NCI-H2227 (cell line): ENCODE measurements around the gene CSHL1.
"Not testable (repeated sequence)": the region's sequence is repeated elsewhere in the genome, so short reads cannot be mapped to it uniquely, and the experiment has no call there.

ENCODE experiments used
- DNase-seq: peaks from one replicate; lab custom pipeline; 2025; ENCODE audit not compliant: unreplicated experiment; lab: John Stamatoyannopoulos, UW

The CSHL1 gene

DNA sequence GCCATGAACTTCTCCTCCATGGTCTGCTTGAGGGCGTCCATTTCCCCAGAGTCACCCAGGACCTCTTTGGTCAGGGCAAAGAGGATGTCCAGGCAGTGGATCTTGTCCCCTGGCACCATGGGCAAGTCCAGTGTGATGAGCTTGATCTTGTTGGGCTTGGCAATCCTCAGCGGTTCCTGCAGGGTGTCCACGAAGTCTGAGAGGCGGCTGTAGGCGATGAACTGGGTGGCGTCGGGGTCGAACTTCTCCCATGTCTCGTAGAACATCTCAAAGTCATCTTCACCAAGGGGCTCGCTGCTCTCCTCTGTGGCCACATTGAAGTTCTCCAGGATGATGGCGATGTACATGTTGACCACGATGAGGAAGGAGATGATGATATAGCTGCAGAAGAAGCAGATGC lies 30.1 kb upstream of the CSHL1 start:
- DNase-seq, result no peak

DNA sequence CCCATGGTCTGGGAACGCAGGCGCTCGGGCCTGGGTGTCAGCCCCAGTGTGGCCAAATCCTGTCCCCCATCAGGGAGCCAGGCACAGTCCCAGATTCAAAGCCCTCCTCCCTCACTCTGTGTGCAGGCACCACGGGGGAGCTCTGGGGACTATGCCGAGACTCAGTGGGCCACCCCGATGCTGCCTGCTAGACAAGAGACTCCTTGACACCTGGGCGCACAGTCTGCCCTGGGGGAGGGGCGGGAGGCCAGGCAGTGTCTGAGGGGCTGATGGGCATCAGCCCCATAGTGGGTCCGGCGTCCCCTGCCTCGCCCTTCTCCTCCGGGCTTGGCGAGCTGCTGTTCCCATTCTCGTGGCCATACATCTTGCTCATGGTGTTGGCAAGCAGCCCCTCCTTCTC lies 29.5 kb upstream of the CSHL1 start:
- DNase-seq, result no peak

DNA sequence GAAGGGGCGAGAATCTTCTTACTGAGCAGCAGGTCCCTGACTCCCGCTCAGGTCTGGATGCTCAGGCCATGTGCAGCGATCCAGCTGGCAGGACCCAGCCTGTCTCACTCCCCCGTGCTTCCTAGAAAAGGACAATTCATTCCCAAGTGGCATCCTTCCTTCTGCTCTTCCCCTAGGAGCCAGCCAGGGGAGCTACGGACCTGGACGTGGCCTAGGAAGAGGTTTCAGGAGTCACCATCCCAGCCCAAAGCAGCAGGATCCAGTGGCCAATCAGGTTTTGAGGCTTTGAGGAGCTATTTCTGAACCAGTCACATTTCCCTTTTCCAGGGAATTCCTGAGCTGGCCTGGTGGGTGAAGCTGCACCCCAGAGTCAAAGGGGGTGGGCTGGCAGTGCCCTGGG lies 28.8 kb upstream of the CSHL1 start:
- no peak for DNase-seq

DNA sequence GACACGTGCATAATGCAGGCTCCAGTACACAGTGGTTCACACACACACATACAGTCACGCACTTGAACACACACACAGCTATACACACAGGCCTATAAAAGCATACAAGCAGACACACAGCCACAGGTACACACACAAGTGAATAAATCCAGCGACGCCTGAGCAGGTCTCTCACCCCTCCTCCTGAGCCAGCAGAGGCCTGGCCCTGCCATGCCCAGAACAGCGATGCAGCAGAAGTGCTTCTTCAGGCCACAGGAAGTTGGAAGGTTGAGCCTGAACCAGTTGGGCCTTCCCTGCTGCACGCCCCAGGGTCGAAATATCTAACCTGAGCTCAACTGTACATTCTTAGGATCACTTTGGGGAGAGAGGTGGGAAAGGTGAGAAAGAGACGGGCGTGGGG lies 28.3 kb upstream of the CSHL1 start:
- DNase-seq, result no peak

DNA sequence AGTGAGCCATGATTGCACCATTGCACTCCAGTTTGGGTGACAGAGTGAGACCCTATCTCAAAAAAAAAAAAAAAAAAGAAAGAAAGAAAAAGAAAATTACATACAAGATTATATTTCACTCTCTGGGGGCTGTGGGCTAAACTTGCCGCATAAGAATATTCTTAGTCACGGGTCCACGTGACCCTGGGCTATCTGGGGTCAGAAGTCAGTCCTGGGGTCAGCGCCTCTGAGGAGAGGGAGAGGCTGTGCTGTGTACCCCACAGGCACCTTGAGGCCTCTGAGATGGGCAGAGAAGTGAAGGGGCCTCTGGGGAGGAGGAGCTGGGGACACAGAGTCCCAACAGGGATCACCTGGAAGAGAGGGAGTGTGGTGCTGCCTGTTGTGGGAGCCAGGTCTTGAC lies 26.9 kb upstream of the CSHL1 start:
- DNase-seq, result no peak

DNA sequence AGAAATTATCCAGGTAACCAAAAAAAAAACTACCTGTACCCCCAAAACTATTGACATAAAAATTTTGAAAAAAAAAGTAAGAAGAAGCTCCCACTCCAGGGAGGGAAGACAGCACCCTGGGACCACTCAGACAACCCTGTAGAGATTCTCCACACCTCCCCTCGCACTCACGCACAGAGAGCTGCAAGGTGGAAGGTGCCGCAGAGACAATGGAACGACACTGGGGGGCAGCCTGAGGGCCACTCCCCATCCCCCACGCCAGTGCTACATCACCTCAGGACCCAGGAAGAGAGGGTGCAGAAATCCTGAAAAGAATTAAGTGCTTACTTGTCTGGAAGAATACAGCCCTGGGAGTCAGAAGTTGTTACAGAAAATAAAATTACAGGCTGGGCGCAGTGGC lies 26.3 kb upstream of the CSHL1 start:
- DNase-seq, result no peak

DNA sequence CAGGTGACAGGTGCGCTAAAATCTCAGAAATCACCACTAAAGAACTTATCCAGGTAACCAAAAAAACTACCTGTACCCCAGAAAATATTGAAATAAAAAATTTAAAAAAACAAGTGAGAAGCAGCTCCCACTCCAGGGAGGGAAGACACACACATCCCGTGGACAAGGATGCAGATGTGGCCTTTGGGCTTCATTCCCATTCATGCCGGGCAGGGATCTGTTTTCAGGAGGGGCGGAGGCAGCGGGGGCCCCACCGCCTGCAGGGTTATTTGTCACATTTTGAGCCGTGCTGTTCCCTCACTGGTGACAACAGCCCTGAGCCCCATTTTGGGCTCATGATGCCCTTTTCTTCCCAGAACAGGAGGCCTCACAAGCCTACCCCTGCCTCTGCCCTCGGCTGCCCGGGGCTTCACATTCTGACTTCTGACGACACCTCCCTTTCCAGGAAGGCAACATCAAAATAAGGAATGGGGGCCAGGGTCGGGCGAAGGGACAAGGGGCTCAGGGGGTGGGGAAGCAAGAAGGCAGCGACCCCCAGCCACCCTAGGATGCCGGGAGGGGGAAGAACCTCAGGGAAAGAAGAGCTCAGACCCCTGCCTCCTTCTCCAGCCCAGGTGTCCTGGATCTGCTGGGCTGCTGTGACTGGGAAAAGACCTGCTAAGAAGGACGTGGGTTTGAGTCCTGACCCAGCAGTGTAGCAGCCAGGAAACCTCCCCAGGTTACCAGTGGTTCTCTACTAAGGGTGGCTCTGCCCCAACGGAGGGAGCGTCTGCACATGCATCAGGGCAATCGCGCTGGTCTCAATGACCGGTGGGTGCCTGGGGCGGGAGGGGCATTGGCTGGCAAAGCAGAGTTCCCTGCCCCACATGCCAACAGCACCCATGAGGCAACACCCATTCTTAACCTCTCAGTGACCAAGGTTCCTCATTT lies 23.4 kb upstream of the CSHL1 start:
- DNase-seq, result no peak

DNA sequence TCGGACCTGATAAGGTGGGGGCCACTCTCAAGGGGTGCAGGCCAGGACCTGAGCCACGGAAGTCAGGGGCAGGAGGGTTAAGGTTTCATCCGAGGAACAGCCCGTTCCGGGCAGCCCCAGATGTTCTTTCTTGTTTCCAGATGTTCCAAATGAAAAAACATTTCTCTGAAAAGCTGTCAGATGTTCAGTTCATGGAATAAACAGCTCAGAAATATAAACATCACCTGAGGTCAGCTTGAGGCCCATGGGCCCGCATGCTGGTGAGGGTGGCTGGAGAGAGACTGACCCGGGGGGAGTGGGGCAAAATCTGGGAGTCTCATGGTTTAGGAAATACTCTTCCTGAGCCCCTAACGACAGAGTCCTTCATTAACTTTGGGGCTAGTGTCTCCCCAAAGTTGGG lies 22.5 kb upstream of the CSHL1 start:
- DNase-seq, result no peak

DNA sequence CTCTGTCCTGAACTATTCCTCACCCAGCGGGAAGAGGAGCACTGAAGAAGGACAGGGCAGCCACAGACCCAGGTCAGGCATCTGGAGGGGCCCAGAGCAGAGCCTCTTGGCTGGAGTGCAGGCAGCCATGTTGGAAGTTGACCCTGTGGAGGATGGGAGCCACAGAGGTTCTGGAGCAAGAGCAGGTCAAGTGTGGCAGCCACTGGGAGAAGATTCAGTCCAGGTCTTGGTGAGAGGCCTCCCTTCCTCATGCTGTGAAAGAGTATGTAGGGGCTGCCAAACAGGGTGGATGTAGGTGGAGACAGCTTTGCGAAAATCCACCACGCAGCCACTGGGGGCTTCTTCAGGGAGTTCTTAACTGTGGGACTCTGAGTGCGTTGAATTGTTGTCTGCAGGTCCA lies 21.7 kb upstream of the CSHL1 start:
- DNase-seq, result no peak

DNA sequence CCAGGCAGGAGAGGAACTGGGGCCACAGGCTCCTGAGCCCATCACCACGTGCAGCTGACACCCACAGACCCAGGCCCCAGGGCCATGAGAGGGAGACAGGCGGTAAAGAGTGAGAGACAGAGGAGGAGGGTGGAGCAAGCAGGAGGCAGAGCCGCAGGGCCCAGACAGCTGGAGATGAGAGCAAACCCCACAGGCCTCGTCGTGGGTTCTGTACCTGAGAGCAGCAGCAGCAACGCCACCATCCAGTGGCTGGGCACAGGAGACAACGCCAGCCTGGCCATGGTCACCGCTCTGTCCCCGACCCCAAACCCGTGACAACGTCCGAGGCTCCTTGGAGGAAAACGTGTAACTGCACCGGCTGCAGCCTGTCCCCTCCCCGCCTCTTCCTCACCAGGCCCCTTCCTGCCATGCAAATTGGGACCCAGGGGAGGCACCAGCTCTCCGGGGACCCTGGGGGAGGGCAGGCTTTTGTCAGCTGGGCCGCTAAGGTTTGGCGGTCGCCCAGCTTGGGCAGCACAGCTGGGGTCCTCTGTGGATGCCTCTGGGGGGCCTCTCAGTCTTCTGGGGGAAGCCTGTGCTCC lies 21.0 kb upstream of the CSHL1 start, which contains the start of gene CD79B:
Gene CD79B (minus strand): TSS at position 351 of the 581 bp plus-strand sequence. CDS start 70 bp downstream, at position 281.
- no peak for DNase-seq

DNA sequence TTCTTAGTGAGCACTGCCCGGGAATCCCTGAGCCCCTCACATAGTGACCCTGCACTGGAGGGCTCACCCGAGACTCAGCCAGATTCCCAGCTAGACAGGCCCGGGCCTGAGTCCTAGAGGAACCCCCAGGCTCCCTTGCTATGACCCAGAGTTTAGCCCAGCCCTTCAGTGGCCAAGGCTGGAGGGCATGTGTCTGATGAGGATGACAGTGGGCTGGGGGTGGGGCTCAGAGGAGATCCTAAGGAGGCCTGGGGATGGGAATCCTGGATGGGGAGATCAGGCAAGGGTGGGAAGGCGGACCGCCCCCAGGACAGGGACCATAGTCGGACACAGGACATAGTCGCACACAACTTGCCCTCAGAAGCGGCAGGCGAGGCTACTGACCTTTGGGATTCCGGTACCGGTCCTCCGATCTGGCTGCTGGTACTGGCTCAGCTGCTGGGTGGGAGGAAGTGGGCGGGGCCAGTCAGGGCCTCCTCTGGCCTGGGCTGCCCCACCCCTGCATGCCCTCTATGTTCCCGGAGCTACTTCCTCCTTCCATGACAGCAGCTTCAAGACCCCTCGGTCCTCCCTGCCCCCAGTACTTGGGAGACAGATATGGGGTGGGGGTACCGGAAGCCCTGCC lies 20.0 kb upstream of the CSHL1 start:
- no peak for DNase-seq

DNA sequence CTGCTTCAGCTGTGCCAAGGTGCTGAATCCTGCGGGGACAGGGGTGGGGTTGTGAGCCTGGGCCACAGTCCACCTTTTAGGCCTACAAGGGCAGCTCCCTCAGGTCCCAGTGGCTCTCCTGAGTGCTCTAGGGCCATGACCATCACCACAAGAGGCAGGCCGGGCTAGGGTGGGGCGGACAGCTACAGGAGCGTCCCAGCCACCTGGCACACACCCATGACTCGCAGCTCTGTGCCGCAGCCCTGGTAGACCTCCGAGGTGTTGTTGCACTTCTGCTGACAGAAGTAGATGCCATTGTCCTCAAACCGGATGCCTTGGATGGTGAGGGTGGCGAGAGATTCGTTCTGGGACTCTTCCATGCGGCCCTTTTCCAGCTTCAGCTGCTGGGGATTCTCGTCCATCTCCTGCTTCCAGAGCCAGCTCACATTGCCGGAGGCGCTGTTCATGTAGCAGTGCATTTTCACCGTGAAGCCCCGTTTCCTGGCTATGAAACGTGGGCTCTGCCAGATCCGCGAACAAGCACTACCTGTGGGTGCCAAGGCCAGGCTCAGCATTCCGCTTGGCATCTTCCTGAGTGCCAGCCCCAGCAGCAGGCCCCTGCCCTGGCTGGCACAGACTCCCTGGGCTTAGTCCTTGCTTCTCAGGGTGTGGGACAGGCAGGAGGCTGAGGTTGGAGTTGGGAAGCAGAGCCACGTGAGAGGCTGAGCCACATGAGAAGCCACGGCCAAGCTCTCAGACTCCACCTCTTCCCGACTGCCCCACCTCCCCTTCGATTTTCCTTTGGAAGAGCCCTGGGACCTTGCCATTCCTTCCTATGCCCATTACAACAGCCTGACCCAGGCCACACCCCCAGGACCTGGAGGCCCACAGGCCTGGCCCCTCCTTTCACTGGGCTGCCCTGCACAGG lies 19.1 kb upstream of the CSHL1 start:
- DNase-seq, result no peak

DNA sequence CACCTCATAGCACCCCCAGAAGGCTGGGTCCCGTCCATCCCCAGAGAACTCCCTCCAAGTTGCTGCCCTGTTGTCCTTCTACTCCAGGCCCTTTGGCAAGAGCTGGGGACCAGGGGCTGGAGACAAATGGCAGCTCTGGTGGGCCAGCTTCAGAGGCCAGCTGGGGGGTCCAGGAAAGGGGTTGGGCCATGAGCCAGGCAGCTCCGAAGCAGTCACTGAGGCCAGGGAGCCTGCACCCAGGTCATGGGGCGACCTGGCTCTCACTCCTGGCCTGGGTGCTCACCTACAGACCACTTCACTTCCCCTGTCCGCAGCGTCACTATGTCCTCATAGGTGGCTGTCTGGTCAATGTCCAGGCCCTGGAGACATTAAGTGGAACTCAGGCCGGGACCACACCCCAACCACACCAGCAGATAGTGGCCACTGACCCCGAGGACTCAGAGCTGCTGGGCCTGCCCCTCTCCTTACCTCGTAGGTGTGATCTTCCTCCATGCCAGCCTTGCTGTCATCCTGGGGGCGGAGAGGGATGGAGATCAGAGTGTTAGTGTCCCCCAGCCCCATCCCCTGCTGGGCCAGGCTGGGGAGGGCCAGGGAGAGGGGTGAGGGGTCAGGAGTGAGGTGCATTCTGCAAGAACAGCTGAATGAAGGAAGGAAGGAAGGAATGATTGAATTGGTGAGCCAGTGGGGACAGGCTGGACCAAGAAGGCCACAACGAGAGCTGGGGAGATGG lies 18.1 kb upstream of the CSHL1 start:
- no peak for DNase-seq

DNA sequence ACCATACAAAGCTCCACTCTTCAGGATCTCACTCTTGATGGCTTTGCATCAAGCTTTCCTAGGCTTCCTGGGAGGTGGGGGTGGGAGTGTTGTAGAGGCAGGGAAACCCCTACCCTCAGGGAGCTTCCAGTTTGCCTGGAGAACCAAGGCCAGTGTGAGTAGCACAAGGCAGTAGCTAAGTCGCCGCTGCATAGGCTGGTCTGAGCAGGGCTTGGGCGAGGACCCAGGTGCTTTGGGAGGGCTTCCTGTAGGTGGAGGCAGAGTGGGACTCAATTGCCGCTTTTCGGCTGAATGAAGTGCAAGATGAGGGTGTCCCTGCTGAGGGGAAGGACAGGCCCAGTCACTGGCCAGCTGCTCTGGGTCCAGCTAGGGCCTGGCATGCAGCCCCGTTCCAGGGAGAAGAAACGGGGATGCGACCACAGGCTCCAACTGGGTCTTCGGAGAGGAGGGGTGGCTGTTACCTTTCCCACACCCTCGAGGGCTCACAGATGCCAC lies 17.2 kb upstream of the CSHL1 start:
- DNase-seq, result no peak

DNA sequence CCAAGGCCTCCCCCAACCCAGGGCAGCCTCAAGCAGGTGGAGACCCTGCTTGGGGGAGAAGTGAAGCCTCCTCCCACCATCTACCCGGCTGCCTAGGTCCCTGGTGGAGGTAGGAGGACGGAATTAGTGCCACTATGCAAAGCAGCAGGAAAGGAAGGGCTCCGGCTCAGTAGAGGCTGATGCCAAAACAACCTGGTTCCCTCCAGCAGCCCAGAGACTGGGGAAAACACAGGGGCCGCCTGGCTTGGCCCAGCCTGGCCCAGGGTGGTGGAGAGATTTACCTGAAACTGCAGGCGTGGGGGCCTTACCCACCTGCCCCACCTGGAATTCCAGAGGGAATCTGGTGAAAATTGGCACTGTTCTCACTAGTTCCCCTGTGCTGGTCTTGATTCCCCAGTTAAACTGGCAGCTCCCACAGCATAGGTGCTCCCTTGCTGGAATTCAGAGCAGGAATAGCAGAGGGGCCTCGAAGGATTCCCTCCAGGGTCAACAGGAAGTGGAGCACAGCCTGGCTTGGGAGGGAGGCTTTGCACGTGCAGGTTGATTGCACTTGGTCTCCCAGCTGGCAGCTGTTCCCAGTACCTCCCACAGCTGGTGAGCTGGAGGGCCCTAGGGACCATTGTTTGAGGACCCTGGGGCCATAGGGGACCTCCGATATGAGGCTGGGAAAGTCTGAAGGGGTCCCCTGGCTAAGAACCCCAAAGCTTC lies 16.6 kb upstream of the CSHL1 start:
- DNase-seq, result no peak

DNA sequence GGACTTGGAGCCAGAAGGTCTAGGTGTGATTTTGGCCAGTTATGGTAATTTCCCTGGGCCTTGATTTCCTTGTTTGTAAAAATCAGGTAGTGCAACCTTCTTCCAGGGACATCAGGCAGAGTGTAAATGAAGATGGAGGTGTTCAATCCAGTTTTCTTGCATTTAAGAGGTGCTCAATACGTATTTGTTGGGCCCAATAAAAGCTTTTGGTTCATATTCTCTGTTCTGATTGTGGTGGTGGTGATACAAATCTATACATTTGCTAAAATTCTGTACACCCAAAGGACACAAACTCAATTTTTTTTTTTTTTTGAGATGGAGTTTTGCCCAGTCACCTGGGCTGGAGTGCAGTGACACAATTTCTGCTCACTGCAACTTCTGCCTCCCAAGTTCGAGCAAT lies 15.1 kb upstream of the CSHL1 start:
- DNase-seq, result no peak

DNA sequence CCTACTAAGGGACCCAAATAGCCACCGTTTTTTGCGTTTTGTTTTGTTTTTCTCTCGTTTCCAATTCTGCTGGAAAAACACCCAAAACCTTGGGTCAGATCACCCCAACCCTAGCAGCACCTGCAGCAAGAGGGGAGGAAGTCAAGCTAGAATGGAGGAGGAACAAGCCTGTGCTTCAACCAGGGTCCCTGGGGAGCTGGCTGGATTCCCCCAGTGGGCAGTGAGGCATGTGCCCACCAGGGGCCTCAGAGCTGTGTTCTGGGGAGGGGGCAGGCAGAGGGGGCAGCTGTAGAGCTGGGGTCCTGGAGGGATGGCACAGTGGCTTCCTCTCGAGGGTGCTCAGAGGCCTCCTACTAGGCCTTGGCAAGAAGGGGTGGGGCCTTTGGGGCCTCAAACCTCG lies 14.6 kb upstream of the CSHL1 start:
- DNase-seq, result no peak

DNA sequence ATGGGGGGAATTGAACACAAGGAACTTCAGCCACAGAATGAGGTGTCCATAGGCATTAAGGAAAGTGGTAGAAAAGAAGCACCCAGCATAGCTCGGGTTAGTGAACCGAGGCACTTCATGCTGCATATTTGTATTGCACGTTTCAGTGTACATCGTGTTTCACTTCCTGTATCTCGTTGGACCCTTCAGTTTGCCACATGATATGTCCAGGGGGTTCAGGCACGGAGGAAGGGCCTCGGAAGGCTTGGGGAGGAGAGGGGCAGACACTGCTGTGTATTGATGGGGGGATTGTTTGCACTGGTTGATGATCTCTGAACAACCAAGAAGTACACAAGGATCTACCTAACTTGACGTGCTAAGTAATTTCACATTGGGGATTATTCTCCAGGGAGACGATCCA lies 11.3 kb upstream of the CSHL1 start:
- not testable (repeated sequence) for DNase-seq

DNA sequence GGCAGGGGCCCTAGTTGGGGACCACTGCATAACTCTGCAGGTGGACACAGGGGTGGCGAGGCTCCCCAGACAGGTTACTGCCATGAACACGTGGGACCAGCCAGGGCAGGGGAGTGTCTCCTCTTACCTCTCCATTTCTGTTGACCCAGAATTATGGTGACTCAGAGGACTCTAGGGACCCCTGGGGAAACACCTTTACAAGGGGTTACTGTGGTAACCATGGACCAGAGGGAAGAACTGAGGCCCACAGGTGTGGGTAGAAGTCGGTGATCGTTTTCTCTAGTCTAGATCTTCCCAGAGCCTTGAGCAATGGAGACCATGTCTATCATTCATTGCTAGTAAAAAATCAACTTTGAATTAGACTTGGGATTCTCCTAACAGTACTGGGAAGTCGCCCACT lies 9.7 kb upstream of the CSHL1 start:
- DNase-seq, result not testable (repeated sequence)

DNA sequence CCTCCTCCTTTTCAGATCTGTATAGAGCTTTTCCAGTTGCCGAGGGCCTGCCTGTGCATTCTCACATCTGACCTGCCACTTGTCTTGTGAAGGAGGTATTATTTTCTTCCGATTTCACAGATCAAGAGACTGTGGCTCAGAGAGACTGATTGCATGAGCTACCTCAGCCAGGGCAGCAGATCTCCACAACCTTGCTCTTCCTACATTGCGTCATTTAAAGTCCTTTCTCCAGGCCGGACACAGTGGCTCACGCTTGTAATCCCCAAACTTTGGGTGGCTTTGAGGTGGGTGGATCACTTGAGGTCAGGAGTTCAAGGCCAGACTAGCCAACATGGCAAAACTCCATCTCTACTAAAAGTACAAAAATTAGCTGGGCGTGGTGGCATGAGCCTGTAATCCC lies 9.0 kb upstream of the CSHL1 start:
- not testable (repeated sequence) for DNase-seq
